Hepatocyte (in vitro differentiated cells): Measurements from ENCODE around the gene TERF2IP.

Experiments used
- EZH2 ChIP-seq: fragments of 200-600 bp; sonication (generic); IDR thresholded peaks from 2 replicates; pipeline ENCODE4 v1.6.1; 2016; ENCODE audit warnings: antibody characterized with exemption, mild to moderate bottlenecking, borderline replicate concordance
- TF ChIP-seq, protein P1 (sequence below): fragments of 200-600 bp; sonication (generic); IDR thresholded peaks from 2 replicates; pipeline ENCODE4 v1.5.1; 2016; ENCODE audit warnings: antibody characterized with exemption, mild to moderate bottlenecking; ENCODE audit not compliant: poor library complexity

- TF ChIP-seq, protein P1, sequence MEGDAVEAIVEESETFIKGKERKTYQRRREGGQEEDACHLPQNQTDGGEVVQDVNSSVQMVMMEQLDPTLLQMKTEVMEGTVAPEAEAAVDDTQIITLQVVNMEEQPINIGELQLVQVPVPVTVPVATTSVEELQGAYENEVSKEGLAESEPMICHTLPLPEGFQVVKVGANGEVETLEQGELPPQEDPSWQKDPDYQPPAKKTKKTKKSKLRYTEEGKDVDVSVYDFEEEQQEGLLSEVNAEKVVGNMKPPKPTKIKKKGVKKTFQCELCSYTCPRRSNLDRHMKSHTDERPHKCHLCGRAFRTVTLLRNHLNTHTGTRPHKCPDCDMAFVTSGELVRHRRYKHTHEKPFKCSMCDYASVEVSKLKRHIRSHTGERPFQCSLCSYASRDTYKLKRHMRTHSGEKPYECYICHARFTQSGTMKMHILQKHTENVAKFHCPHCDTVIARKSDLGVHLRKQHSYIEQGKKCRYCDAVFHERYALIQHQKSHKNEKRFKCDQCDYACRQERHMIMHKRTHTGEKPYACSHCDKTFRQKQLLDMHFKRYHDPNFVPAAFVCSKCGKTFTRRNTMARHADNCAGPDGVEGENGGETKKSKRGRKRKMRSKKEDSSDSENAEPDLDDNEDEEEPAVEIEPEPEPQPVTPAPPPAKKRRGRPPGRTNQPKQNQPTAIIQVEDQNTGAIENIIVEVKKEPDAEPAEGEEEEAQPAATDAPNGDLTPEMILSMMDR = no peak
- TF ChIP-seq EZH2 = no peak
Measured at GRCh38 chr16:75618780-75619179, 28.8 kb upstream of the TERF2IP start.
